Astrocyte of the spinal cord (primary cell): ENCODE data around the gene ARID2.

ENCODE experiments used
- DNase-seq: peaks from one replicate; pipeline ENCODE4 v3.0.0; 2011; ENCODE audit warnings: low read depth, low spot score
- H3K4me3 ChIP-seq: 2 replicates; pipeline ENCODE4 v1.5.1; 2011; ENCODE audit warnings: low read depth, mild to moderate bottlenecking, low read length, moderate library complexity
- in situ Hi-C: cut with HindIII; loops from 2 replicates; pipeline ENCODE4 v1.10.0; 2017; ENCODE audit warnings: low sequenced_read_pairs
- TF ChIP-seq, protein P1 (sequence below): IDR thresholded peaks from 2 replicates; pipeline ENCODE4 v1.5.1; 2012; ENCODE audit warnings: low read depth, mild to moderate bottlenecking, low read length, inconsistent platforms

ARID2 gene

DNA sequence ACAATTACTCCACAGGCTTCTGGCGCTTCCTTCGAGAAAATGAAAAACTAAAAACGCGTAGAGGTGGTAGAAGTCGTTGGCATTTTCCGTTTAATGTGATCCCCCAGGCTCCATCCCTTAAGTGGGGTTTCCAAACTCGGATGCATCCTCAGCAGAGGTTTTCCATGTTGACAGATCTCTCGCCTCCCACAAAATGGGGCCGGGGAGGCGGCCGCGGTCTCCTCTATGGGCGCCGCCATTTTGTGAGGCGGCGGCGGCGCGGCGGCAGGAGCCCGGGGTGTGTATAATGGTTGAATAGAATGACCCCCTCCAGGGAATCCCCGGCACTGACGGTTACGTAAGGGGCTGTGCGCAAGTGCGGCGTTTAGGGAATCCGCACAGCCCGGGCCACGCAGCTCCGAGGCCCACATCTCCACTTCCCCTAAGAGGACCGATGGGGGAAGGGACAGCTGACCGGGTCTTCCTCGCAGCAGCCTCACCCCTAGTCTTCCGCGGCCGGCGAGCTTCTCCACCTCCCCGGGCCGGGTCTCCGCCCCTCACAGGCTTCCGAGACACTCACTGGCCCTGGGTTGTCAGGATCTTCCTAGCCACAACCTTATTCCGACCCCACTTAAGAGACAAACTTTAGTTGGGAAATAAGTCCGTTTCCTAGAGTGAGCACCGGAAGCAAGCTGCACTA, 2.1 kb upstream of the ARID2 start:
- peak; percentile 98 for DNase-seq
- TF ChIP-seq, protein P1, sequence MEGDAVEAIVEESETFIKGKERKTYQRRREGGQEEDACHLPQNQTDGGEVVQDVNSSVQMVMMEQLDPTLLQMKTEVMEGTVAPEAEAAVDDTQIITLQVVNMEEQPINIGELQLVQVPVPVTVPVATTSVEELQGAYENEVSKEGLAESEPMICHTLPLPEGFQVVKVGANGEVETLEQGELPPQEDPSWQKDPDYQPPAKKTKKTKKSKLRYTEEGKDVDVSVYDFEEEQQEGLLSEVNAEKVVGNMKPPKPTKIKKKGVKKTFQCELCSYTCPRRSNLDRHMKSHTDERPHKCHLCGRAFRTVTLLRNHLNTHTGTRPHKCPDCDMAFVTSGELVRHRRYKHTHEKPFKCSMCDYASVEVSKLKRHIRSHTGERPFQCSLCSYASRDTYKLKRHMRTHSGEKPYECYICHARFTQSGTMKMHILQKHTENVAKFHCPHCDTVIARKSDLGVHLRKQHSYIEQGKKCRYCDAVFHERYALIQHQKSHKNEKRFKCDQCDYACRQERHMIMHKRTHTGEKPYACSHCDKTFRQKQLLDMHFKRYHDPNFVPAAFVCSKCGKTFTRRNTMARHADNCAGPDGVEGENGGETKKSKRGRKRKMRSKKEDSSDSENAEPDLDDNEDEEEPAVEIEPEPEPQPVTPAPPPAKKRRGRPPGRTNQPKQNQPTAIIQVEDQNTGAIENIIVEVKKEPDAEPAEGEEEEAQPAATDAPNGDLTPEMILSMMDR = no peak
- H3K4me3 ChIP-seq = peak overlapping the region; percentile 87
- in situ Hi-C loops = no loop called here

DNA sequence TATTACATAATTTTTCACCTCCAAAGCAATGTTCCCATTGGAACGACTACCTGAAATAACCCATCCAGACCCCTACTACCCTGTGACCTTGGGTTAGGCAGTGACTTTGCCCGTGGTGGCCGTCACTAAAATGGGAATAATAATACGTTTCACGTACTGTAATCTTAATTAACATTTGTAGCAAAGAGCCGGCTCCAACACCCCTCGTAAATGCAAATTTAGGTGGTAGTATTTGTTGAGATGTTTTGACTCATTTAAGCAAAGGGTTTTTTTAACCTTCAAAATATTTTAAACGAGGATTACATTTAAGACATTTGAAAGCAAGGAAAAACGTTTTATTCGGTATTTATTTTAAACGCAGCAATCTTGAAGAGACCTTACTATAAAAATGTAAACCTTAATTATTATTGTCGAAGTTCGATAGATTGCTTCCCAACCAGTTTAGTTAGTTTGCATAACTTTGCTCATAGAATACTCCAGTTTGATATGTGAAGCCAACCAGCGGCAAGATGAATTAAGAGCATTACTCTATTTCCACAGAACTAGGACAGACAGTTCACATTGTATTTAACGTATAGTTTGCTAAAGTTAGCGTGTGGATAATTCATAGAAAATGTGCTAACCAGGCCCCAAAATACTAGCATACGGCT, 1.4 kb upstream of the ARID2 start:
- no peak for DNase-seq
- TF ChIP-seq, protein P1 = no peak
- H3K4me3 ChIP-seq = peak overlapping the region; percentile 87
- in situ Hi-C loops = no loop called here

DNA sequence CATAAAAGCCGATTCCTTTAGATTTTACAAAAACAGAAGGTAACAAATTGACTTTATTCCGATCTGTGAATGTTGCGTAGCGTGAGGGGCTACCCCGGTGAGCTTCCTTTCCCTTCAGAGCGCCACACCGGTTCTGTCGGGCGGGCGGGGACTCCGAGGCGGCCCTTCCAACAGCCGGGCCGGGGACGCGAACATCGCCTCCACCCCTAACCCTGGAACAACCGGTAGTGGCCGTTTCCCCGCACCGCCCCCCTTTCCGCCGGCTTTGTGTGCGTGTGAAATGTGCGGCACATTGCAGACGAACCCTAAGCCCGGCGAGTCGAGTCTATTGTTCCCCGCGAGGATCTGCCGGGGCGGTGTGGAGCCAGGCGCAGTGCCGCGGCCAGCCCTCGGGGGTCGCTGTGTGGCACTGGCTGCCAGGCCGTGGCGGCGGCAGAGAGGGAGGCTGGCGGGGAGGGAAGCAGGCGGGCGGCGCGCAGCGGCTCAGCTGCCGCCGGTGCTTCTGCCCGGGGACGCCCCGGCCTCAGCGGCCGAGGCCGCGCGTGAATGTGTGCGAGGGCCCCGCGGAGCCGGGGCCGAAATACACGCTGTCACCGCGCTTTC, 775 bp upstream of the ARID2 start:
- peak; percentile 98 for DNase-seq
- in situ Hi-C loops = no loop called here
- TF ChIP-seq, protein P1 = peak; percentile 86
- H3K4me3 ChIP-seq = peak overlapping the region; percentile 87

DNA sequence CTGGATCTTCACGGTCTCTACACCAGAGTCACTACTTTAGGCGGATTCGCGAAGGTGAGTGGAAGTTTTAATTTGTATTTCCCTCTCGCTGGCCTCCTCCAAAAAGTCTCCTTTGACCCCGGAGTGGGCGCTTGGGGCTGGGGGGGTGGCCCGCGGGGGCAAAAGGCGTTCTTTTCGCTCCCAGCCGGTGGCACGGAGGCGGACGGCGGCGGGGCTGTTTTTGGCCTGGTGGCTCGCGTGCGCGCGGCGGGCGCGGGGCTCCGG, 510 bp downstream of the ARID2 start:
- TF ChIP-seq, protein P1 = no peak
- in situ Hi-C loops = no loop called here
- no peak for DNase-seq
- peak overlapping the region; percentile 87 for H3K4me3 ChIP-seq

DNA sequence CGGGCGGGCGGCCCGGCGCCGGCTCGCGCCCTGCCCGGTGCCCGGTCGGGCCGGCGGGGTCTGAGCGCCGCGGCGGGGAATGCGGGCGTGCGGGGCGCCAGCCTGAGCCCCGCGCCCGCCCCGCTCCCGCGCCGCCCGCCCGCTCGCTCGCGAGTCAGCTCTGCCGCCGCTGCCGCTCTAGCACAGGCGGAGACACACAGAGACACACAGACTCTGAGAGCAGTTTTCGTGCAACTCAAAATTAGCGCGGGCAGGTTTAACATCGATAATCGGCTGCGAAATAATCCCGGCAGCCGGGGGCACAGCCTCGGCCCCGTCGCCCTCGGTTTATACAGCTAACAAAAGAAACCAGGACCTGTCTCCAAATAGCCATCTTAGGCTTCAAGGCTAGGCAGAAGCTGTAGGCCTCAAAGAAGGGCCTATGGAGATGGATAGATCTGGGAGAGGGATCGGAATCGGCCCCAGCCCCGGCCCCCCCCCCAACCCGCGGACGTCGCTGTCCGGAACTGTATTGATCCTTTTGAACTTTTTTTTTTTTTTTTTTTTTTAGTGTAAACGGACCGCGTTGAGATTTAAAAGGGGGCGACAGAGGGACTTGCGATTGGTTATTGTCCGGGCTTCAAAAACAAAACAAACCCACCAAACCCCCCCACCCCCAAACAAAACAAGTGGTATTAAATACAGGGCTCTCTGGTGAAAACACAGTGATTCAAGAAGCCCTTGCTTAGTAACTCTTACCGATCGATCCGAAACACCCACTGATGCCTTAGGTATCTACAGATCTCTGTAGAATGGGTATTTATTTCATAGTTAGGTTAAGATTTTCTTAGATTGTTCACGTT, 1.1 kb downstream of the ARID2 start:
- H3K4me3 ChIP-seq = peak overlapping the region; percentile 87
- in situ Hi-C loops = no loop called here
- DNase-seq = peak; percentile 66
- TF ChIP-seq, protein P1 = no peak

DNA sequence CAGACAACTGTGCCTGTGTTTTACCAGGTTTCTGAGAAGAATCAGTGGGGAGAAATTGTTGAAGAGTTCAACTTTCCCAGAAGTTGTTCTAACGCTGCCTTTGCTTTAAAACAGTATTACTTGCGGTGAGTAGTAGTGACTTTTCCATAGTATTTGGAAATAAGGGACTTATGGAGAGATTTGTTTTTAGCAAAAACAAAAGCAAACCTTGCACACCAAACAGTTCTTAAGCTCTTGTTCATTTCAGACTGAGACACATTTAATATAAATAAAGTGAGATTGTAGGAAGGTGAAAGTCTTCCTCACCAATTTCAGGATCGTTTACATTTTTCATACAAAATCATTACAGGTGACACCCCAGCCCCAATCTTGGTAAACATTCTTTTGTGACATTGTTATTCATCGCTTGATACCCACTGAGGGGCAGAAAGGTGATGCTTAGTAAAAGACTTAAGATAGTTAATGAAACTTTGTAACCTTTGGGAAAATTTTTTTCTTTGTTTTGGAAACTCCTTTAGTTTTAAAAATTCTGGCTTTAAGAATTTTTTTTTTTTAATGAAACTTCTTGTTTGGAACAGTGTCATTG, 1.8 kb downstream of the ARID2 start:
- TF ChIP-seq, protein P1 = no peak
- in situ Hi-C loops = no loop called here
- peak overlapping the region; percentile 87 for H3K4me3 ChIP-seq

More for the DNA sequence above, 1.8 kb downstream of the ARID2 start:
- no peak for DNase-seq
